ENCODE measurements around the gene GRAMD2B.

The GRAMD2B gene

GRCh38 chr5:126480824-126481223, 57.6 kb downstream of the GRAMD2B start:
- DNase-seq (ENCODE audit: low spot score) = no peak

DNA sequence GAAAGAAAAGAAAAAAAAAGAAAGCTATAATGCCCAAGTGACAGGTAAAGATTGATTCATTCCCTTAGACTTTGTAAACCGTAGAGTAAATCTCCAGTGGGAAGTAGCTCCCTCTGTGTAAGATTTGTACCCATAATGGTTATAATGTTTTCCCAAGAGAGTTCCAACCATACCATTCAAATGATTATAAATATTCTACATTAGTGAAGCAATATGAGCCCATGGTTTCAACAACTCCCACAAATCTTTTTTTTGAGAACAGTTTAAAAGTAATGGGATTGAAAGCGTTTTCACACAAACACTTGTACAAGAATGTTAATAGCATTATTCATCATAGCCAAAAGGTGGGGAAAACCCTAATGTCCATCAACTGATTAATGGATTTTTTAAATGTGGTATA, 58.0 kb downstream of the GRAMD2B start:
- no peak for DNase-seq (ENCODE audit: low spot score)

DNA sequence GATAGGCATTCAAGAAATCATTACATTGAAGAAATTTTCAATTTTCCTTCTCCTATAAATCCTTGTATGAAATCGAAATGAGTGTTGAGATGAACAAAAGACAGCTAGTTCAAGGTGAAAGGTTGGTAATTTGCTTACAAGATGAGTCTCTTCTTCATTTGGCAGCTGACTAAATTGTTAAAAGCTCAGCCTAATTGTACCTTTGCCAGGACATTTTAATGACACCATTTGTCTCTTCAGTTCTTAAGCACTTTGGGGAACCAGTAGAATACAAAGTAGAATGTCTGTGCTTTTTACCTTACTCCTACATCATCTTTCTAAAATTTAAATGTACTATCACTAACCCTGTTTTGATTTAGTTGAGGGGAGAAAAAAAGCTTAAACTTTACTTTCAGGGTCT, 59.4 kb downstream of the GRAMD2B start:
- no peak for DNase-seq (ENCODE audit: low spot score)

DNA sequence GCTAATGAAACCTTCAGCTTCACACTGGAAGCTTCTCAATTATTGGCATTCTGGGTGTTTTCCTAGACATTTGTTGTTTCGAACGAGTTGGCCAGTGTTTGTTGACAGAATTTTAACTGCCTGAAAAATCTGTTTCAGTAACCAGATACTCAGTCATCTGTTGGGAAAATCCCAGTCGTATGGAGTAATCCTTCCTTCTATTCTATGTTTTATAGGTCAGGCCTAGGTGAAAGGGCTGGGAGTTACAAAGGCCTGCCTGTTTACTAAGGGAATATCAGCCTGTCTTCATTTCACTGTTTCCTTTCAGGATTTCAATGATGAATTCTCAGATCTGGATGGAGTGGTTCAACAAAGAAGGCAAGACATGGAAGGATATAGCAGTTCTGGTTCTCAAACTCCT, 59.9 kb downstream of the GRAMD2B start:
- no peak for DNase-seq (ENCODE audit: low spot score)

DNA sequence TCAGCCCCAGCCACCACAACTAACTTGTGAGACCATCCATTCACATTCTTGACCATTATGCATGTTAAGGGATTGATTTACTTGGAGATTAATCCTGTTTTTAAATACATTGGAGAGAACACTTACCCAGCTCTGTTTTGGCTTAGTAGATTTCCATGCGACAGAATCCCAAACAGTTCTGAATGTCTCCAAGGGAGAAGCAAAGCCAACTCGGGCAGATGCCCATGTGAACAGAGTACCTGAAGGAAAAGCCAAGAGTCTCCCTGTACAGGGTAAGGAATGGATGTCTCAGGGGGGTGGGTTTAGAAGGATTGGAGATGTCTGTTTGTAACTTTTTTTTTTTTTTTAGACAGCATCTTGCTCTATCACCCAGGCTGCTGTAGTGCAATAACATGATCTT, 61.0 kb downstream of the GRAMD2B start:
- DNase-seq (ENCODE audit: low spot score) = no peak

- DNase-seq (ENCODE audit: low spot score) = no peak
These were observed 63.1 kb downstream of the GRAMD2B start for GRCh38 chr5:126486332-126486731.

- no peak for DNase-seq (ENCODE audit: low spot score)
These were observed 64.4 kb downstream of the GRAMD2B start for GRCh38 chr5:126487596-126487995.

DNA sequence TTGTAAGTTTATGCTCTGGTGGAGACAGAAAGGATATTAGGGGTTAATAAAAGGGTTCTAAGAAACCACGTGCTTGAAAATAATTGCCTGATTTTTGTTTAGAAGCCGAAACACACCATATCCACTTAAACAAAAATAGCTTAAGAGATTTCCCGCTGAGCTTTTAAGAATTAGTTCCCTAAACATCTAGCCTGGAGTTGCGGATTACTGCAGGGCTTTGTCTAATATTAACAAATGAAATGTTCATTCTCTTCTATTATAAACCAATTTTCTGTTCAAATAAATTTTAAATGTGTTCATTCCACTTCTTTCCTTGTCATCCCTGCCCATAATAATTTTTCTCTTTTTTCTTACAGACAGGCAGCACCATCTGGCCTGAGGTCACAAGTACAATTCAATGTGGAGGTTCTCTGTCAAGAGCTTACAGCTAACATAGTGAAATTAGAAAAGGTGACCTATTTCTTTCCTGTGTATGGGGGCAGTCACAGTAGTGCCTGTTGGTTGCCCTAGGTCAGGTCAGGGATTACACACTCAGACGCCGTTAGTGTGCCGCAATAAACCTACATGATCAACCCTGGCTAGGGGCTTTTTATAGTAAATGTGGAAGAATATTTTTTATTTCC, 65.3 kb downstream of the GRAMD2B start:
- no peak for DNase-seq (ENCODE audit: low spot score)

GRCh38 chr5:126490167-126490940, 67.1 kb downstream of the GRAMD2B start:
- no peak for DNase-seq (ENCODE audit: low spot score)

DNA sequence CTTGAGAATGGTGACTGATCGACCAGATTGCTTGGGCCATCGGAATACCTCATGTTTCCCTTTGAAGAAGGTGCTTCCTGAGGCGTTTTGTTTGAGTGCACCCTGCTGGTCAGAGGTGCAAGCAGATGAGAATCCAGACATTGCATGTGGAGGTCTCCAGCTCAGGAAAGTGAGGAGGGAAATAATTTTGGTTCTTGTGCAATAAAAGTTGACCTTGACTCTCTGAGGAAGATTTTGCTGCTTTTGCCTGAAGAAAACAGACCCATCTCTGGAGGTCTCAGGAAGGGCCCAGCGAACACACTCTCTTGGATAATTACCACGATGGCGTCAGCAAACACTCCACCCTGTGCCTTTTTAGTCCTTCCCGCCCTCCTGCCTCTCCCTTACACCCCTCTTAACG, 69.7 kb downstream of the GRAMD2B start:
- no peak for DNase-seq (ENCODE audit: low spot score)

DNA sequence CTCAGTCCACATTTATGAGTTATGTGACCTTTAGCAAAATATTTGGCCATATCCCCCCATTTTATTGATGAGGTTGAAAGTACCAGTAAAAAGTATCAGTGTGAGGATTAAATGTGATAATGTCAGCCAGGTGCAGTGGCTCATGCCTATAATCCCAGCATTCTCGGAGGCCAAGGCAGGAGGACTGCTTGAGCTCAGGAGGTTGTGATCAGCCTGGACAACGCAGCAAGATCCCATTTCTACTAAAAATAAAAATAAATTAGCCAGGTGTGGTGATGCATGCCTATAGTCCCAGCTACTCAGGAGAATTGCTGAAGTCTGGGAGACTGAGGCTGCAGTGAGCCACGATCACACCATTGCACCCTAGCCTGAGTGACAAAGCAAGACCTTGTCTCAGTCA, 71.2 kb downstream of the GRAMD2B start:
- no peak for DNase-seq (ENCODE audit: low spot score)

- no peak for DNase-seq (ENCODE audit: low spot score)
These were observed 74.3 kb downstream of the GRAMD2B start for GRCh38 chr5:126497506-126497905.

DNA sequence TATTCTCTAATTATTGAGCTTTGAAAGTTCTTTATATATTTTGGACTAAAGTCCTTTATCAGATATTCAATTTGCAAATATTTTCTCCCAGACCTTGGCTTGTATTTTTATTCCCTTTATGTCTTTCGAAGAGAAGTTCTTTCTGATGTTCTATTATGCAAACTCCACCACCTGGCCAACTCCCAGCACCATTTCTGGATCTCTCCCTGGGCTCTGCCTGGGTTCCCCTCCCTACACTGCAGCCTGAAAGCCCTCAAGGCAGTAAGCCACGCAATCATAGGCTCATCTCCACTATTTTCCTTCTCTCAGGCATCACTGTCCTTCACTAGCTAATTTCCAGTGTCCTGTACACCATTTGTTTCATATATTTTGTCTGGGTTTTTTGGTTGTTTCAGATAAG, 76.1 kb downstream of the GRAMD2B start:
- no peak for DNase-seq (ENCODE audit: low spot score)

DNA sequence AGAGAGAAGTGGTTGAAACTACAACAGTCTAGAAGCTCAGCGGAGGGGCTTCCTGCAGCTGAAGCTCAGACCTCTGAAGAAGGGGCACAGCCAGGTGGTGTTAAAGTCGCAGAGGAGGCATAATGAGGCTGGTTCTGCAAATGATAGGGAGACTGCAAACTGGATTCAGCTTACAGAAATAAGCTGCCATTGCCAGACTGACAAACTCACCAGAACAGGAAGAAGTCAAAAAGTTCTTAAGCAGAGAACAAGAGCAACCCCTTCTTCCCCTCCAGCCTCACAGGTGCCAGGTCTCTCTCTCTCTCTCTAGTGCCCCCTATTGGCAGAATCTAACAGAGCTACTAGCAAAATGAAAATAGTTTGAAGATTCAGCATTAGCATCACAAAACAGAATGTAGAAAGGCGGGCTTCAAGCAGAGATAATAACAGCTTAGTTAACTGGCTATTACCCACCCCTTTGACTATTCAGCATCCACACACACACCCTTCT, 76.7 kb downstream of the GRAMD2B start:
- DNase-seq (ENCODE audit: low spot score) = no peak

DNA sequence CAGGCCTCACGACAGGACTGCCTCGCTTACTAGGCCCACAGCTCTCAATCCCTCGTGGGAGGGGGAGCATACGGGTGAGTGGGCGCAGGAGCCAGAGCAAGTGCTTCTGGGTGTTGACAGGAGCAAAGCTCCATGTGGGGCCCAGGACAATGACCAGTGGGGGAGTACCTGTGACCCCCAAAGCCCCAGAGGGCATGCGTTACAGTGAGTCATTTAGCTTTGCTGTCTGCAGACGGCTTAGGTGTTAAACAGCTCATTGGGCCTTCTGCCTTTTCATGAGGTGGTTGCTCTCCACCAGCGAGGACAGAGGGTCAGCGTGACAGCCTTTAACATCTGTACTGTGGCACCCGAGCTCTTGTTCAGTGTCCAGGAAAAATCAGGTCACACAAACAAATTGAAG, 78.2 kb downstream of the GRAMD2B start:
- no peak for DNase-seq (ENCODE audit: low spot score)

GRCh38 chr5:126503602-126504104, 80.4 kb downstream of the GRAMD2B start:
- DNase-seq (ENCODE audit: low spot score) = no peak

GRCh38 chr5:126506079-126506478, 82.9 kb downstream of the GRAMD2B start:
- no peak for DNase-seq (ENCODE audit: low spot score)

DNA sequence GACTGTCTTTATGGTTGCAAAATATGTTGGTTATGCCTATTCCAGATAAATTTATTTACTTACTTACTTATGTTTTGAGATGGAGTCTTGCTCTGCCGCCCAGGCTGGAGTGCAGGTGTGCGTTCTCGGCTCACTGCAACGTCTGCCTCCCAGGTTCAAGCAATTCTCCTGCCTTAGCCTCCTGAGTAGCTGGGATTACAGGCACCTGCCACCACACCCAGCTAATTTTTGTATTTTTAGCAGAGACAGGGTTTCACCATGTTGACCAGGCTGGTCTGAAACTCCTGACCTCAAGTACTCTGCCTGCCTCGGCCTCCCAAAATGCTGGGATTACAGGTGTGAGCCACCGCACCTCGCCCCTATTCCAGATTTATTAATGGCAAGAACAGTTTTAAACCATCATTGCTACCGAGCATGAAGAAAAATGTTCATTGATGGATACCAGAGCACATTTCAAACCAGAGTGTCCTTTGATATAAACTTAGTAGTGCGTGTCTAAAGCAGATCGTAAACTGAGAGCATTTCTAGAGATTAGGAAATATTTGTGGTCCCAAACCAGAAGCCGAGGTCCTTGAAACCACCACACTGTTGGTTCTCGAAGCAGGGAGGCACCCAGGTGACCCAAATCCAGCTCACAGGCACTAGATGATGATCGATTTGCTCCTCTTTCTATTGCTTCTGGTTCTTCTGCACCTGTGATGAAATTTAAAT, 85.2 kb downstream of the GRAMD2B start:
- no peak for DNase-seq (ENCODE audit: low spot score)

DNA sequence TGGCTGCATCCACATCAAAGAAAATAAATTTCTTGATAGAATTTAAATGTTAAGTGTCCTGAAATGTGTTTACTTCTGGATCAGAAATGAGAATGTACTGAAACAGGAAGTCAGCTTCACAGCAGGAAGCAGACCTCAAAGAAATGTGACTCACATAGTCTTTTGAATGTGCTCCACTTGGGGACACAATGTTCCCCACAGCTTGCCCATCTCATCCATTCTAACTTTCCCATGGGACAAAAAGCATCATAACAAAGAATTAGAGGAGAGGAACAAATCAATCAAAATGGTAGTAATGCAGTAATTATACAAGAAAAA, 85.7 kb downstream of the GRAMD2B start:
- no peak for DNase-seq (ENCODE audit: low spot score)

DNA sequence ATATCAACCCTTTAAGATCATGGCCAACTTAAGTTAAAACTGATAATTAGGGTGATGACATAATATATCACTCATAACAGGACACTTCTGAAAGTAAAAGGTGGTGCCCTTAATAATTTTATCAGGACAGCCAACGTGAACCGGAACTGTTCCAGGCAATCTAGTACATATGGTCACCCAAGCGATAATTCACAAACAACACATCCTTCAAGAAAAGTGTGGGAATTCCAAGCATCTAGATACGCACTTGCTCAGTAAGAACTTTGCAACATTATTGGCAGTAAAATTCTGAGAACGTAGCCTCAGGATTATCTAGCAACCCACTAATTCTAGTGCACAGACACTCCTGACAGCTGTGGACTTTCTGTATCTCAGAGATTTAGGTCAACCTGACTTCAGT, 86.1 kb downstream of the GRAMD2B start:
- DNase-seq (ENCODE audit: low spot score) = no peak

DNA sequence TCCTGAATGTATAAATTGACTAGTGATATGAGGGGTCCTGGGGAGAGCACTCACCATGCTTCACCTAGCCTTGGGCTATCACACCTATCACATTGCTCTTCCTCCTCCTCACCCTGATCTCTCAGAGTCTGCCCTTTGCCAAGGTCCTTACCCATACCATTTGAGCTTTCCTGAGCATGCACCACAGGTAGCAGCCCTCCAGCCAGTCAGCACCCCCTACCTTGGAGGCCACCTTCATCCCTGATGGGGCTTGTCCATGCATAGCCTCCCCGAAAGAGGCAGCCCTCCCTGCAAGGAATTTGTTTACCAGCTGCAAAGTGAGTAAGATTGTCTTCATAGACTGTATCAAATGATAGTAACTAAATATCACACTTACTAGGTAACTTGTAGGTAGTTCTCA, 88.8 kb downstream of the GRAMD2B start:
- DNase-seq (ENCODE audit: low spot score) = no peak

- DNase-seq (ENCODE audit: low spot score) = no peak
These were observed 89.2 kb downstream of the GRAMD2B start for GRCh38 chr5:126512451-126512850.

- no peak for DNase-seq (ENCODE audit: low spot score)
These were observed 90.1 kb downstream of the GRAMD2B start for GRCh38 chr5:126513302-126513701.

All from AG08396 (cell line).